Thoracic aorta (tissue), 2 donors: ENCODE measurements around the gene SNCA. TPM values are rescaled to one million over a fixed set of nuclear protein-coding genes. Genes with fewer than 3 reads are reported as not detected.

Experiments used
- ATAC-seq: fragments of 150-250 bp; one replicate; pipeline ENCODE4 v1.8.0; 2017; ENCODE audit warnings: low read depth; ENCODE audit not compliant: insufficient number of reproducible peaks, low FRiP score
- DNase-seq: peaks from one replicate; pipeline ENCODE4 v3.0.0-alpha.2; 2020; ENCODE audit warnings: low spot score
- H3K27ac ChIP-seq, 2 donors: fragments of 200-600 bp; sonication (generic); 1 replicate in 1 of 2; 2 replicates in 1 of 2; pipeline ENCODE4 v1.5.1; 2016; ENCODE audit warnings: mild to moderate bottlenecking in 2 of 2, moderate library complexity in 2 of 2
- H3K27me3 ChIP-seq: fragments of 200-600 bp; sonication (generic); replicated peaks from 2 replicates; pipeline ENCODE4 v1.6.0; 2016; ENCODE audit warnings: mild to moderate bottlenecking; ENCODE audit not compliant: insufficient read depth
- H3K36me3 ChIP-seq: fragments of 200-600 bp; sonication (generic); one replicate; pipeline ENCODE4 v1.5.1; 2016
- H3K4me1 ChIP-seq, 2 donors: fragments of 200-600 bp; sonication (generic); 1 replicate in 1 of 2; 2 replicates in 1 of 2; pipeline versions ENCODE4 v1.5.1 to v1.6.0; 2016; ENCODE audit warnings: low read depth in 2 of 2, mild to moderate bottlenecking in 1 of 2; ENCODE audit not compliant: control insufficient read depth in 1 of 2
- H3K4me3 ChIP-seq: fragments of 200-600 bp; sonication (generic); 2 replicates; pipeline ENCODE4 v1.5.1; 2016; ENCODE audit warnings: mild to moderate bottlenecking
- H3K9me3 ChIP-seq: fragments of 200-600 bp; sonication (generic); 2 replicates; pipeline ENCODE4 v1.5.1; 2016
- total RNA-seq, 2 donors: library from RNA; depleted of rRNA; stranded (reverse); fragments of >200 nt; gene quantifications; one replicate each; pipeline versions ENCODE4 v1.1.0 to v1.2.3, GENCODE V29; 2016
- TF ChIP-seq, protein P1 (sequence below): fragments of 200-600 bp; sonication (generic); IDR thresholded peaks from one replicate; pipeline ENCODE4 v1.5.1; 2019; ENCODE audit warnings: antibody characterized with exemption

Gene SNCA
- total RNA-seq, 2 donors from 2014 or later, result 1.5 to 14.3 TPM

GRCh38 chr4:89797117-89797516 is 39.8 kb downstream of the SNCA start:
- H3K4me3 ChIP-seq, result no peak overlapping the region
- TF ChIP-seq, protein P1, sequence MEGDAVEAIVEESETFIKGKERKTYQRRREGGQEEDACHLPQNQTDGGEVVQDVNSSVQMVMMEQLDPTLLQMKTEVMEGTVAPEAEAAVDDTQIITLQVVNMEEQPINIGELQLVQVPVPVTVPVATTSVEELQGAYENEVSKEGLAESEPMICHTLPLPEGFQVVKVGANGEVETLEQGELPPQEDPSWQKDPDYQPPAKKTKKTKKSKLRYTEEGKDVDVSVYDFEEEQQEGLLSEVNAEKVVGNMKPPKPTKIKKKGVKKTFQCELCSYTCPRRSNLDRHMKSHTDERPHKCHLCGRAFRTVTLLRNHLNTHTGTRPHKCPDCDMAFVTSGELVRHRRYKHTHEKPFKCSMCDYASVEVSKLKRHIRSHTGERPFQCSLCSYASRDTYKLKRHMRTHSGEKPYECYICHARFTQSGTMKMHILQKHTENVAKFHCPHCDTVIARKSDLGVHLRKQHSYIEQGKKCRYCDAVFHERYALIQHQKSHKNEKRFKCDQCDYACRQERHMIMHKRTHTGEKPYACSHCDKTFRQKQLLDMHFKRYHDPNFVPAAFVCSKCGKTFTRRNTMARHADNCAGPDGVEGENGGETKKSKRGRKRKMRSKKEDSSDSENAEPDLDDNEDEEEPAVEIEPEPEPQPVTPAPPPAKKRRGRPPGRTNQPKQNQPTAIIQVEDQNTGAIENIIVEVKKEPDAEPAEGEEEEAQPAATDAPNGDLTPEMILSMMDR, result no peak
- ATAC-seq, result no peak

GRCh38 chr4:89788206-89789072 is 48.5 kb downstream of the SNCA start:
- ATAC-seq (no peak), DNase-seq (no peak)
- H3K4me3 ChIP-seq, result no peak overlapping the region
- H3K36me3 ChIP-seq, result no peaks in the 10 kb centered on the region
- no peaks in the 10 kb centered on the region for H3K27me3 ChIP-seq
- H3K9me3 ChIP-seq, result no peaks in the 10 kb centered on the region
- no peak overlapping the region for H3K27ac ChIP-seq
- no peaks in the 10 kb centered on the region for H3K4me1 ChIP-seq
- TF ChIP-seq, protein P1, result no peak

More at GRCh38 chr4:89797117-89797516, 39.8 kb downstream of the SNCA start:
- DNase-seq, result no peak
- Histone ChIP-seq H3K9me3 (no peaks in the 10 kb centered on the region), H3K27ac (no peak overlapping the region), H3K4me1 (no peaks in the 10 kb centered on the region), H3K27me3 (no peaks in the 10 kb centered on the region), H3K36me3 (no peaks in the 10 kb centered on the region)

GRCh38 chr4:89784686-89785231 is 52.2 kb downstream of the SNCA start:
- ATAC-seq (no peak), DNase-seq (no peak)
- Histone ChIP-seq H3K4me3 (no peak overlapping the region), H3K27me3 (no peaks in the 10 kb centered on the region), H3K4me1 (no peaks in the 10 kb centered on the region), H3K36me3 (no peaks in the 10 kb centered on the region), H3K27ac (no peak overlapping the region), H3K9me3 (no peaks in the 10 kb centered on the region)
- TF ChIP-seq, protein P1, result no peak

DNA sequence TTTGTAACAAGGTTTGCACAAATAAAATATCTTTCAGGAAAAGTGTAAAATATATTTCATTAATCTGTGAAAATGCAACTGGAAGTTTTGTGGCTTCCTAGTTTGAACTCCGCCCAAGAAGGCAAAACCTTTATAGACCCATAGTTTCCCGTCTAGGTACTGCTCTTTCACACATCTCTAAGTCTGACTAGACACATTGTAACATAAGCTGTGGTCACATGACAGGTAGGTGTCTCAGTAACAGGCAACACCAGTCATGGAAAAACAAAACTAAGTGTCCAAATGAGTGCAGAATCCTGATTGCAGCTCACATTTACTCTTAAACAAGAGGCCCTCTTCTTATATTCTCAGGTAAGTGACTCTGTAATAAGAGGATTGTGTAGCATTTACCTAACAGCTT is 55.6 kb downstream of the SNCA start:
- Histone ChIP-seq H3K4me3 (no peak overlapping the region), H3K9me3 (no peaks in the 10 kb centered on the region), H3K4me1 (no peaks in the 10 kb centered on the region), H3K27ac (no peak overlapping the region), H3K36me3 (no peaks in the 10 kb centered on the region), H3K27me3 (no peaks in the 10 kb centered on the region)
- DNase-seq (no peak), ATAC-seq (no peak)
- TF ChIP-seq, protein P1, result no peak

DNA sequence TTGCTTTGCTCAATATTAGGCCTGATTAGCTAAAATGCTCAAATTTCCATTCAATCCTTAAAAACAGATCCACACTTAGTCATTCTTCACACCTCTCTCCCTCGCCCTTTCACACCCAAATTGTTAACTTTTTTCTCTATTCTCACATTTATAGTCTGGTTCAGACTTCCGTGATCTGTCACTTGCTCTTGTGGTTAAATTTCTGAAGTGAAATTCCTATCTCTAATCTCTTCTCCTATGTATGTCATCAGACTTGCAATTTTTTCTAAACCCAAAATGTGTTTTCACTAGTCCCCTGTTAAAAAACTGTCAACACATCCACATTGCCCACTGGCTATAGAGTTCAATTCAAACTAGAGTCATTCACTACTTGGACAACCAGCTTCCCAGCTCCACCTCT is 63.2 kb downstream of the SNCA start:
- TF ChIP-seq, protein P1, result no peak
- no peaks in the 10 kb centered on the region for H3K36me3 ChIP-seq
- no peak for DNase-seq

More for the DNA sequence above, 63.2 kb downstream of the SNCA start:
- no peak overlapping the region for H3K4me3 ChIP-seq
- H3K27me3 ChIP-seq, result no peaks in the 10 kb centered on the region
- H3K4me1 ChIP-seq, result no peaks in the 10 kb centered on the region
- H3K9me3 ChIP-seq, result peaks cover 3% of the 10 kb centered on the region
- no peak for ATAC-seq
- no peak overlapping the region for H3K27ac ChIP-seq
